Loucy (cell line): ENCODE results near the gene TAS2R46.

Experiments used
- H2AFZ ChIP-seq: fragments of 200-600 bp; sonication (generic); 2 replicates; pipeline ENCODE4 v1.6.0; 2016; ENCODE audit warnings: antibody characterized with exemption, mild to moderate bottlenecking, low read length, moderate library complexity
- H3F3A ChIP-seq: fragments of 200-600 bp; 2 replicates; pipeline ENCODE4 v1.6.0; 2016; ENCODE audit warnings: antibody characterized with exemption, low read depth, mild to moderate bottlenecking
- H3K27me3 ChIP-seq: fragments of 200-600 bp; sonication (generic); 2 replicates; pipeline ENCODE4 v1.6.1; 2014; ENCODE audit warnings: low read length, mild to moderate bottlenecking; ENCODE audit not compliant: insufficient read depth, poor library complexity, severe bottlenecking
- H3K36me3 ChIP-seq: fragments of 200-600 bp; sonication (generic); 2 replicates; pipeline ENCODE4 v1.6.1; 2016; ENCODE audit warnings: low read length; ENCODE audit not compliant: insufficient read depth
- H3K4me1 ChIP-seq: fragments of 200-600 bp; sonication (generic); 2 replicates; pipeline ENCODE4 v1.5.1; 2014; ENCODE audit warnings: low read length, mild to moderate bottlenecking; ENCODE audit not compliant: insufficient read depth, poor library complexity, severe bottlenecking
- H3K4me2 ChIP-seq: fragments of 200-600 bp; sonication (generic); 2 replicates; pipeline ENCODE4 v1.6.0; 2014; ENCODE audit warnings: antibody characterized with exemption, low read length, low read depth, mild to moderate bottlenecking; ENCODE audit not compliant: poor library complexity, severe bottlenecking
- H3K4me3 ChIP-seq: fragments of 200-600 bp; sonication (generic); 2 replicates; pipeline ENCODE4 v1.5.1; 2014; ENCODE audit warnings: low read length, mild to moderate bottlenecking, mixed read lengths; ENCODE audit not compliant: poor library complexity, severe bottlenecking
- H3K79me2 ChIP-seq: fragments of 200-600 bp; sonication (generic); 2 replicates; pipeline ENCODE4 v1.6.1; 2014; ENCODE audit warnings: low read length; ENCODE audit not compliant: insufficient read depth
- H3K9ac ChIP-seq: fragments of 200-600 bp; sonication (generic); 2 replicates; pipeline ENCODE4 v1.6.0; 2014; ENCODE audit warnings: mild to moderate bottlenecking, low read depth, low read length, moderate library complexity; ENCODE audit not compliant: poor library complexity, severe bottlenecking
- H3K9me2 ChIP-seq: fragments of 200-600 bp; sonication (generic); replicated peaks from 2 replicates; pipeline ENCODE4 v1.6.1; 2016; ENCODE audit warnings: low read depth, low read length, mixed read lengths
- H3K9me3 ChIP-seq: fragments of 200-600 bp; sonication (generic); 2 replicates; pipeline ENCODE4 v1.6.1; 2014; ENCODE audit warnings: mild to moderate bottlenecking, antibody characterized with exemption, low read length, low read depth; ENCODE audit not compliant: insufficient read depth
- H4K20me1 ChIP-seq: fragments of 200-600 bp; sonication (generic); 2 replicates; pipeline ENCODE4 v1.6.0; 2014; ENCODE audit warnings: antibody characterized with exemption, low read length, mild to moderate bottlenecking; ENCODE audit not compliant: insufficient read depth, poor library complexity, severe bottlenecking
- EZH2phosphoT487 ChIP-seq: fragments of 200-600 bp; IDR thresholded peaks from 2 replicates; pipeline ENCODE4 v1.6.1; 2018; ENCODE audit warnings: antibody characterized with exemption, mild to moderate bottlenecking, moderate library complexity, borderline replicate concordance
- TF ChIP-seq, protein P1 (sequence below): fragments of 200-600 bp; sonication (generic); conservative IDR thresholded peaks from 2 replicates; pipeline ENCODE4 v1.5.1; 2014; ENCODE audit warnings: mild to moderate bottlenecking, antibody characterized with exemption, low read length

Gene TAS2R46

GRCh38 chr12:11016937-11017336 lies 45.2 kb downstream of the TAS2R46 start:
- H3F3A ChIP-seq, result no peaks in the 10 kb centered on the region
- H3K27me3 ChIP-seq, result no peaks in the 10 kb centered on the region
- H3K79me2 ChIP-seq, result no peaks in the 10 kb centered on the region
- H4K20me1 ChIP-seq, result no peaks in the 10 kb centered on the region
- H3K4me1 ChIP-seq, result no peaks in the 10 kb centered on the region
- H2AFZ ChIP-seq, result no peak overlapping the region
- H3K9ac ChIP-seq, result no peak overlapping the region
- no peaks in the 10 kb centered on the region for H3K9me2 ChIP-seq
- no peak overlapping the region for H3K4me2 ChIP-seq
- TF ChIP-seq EZH2phosphoT487, result no peak
- TF ChIP-seq, protein P1, sequence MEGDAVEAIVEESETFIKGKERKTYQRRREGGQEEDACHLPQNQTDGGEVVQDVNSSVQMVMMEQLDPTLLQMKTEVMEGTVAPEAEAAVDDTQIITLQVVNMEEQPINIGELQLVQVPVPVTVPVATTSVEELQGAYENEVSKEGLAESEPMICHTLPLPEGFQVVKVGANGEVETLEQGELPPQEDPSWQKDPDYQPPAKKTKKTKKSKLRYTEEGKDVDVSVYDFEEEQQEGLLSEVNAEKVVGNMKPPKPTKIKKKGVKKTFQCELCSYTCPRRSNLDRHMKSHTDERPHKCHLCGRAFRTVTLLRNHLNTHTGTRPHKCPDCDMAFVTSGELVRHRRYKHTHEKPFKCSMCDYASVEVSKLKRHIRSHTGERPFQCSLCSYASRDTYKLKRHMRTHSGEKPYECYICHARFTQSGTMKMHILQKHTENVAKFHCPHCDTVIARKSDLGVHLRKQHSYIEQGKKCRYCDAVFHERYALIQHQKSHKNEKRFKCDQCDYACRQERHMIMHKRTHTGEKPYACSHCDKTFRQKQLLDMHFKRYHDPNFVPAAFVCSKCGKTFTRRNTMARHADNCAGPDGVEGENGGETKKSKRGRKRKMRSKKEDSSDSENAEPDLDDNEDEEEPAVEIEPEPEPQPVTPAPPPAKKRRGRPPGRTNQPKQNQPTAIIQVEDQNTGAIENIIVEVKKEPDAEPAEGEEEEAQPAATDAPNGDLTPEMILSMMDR, result no peak
- no peak overlapping the region for H3K4me3 ChIP-seq
- no peaks in the 10 kb centered on the region for H3K36me3 ChIP-seq
- no peaks in the 10 kb centered on the region for H3K9me3 ChIP-seq

DNA sequence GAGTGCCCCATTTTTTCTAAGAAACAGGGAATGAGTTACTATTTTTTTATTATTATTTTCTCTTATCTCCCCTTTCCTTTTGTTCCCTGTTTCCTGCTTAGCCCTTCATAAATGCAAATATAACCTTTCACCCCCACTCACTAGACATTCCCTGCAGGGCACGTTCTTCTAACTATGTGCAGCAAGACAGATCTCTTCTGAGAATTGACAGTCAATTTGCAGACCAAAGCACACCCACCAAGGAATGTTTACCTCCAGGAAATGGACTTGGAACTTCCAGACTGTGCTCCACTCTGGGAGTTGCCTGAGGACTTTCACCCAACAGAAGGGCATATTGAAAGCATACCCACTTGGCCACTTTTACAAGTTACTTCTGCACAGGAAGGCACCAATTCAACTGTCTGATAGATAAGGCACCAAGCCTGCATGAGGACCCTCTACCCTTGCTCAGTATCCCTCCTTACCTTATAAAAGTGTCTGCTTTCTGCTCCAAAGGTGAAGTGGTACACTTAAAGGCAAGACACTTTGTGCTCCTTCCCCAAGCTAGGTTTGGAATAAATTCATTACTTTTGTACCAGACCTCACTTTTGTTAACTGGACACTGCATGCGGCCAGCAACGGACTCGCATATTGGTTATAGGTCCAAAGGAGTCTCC lies 46.2 kb downstream of the TAS2R46 start:
- H3K27me3 ChIP-seq, result no peaks in the 10 kb centered on the region
- no peaks in the 10 kb centered on the region for H3F3A ChIP-seq
- H3K9me3 ChIP-seq, result no peaks in the 10 kb centered on the region
- H3K36me3 ChIP-seq, result no peaks in the 10 kb centered on the region
- H4K20me1 ChIP-seq, result no peaks in the 10 kb centered on the region
- H3K4me2 ChIP-seq, result no peak overlapping the region
- H3K4me1 ChIP-seq, result no peaks in the 10 kb centered on the region
- no peak overlapping the region for H2AFZ ChIP-seq
- H3K4me3 ChIP-seq, result no peak overlapping the region
- no peak overlapping the region for H3K9ac ChIP-seq
- no peaks in the 10 kb centered on the region for H3K9me2 ChIP-seq
- TF ChIP-seq, protein P1, result no peak
- TF ChIP-seq EZH2phosphoT487, result no peak
- no peaks in the 10 kb centered on the region for H3K79me2 ChIP-seq

DNA sequence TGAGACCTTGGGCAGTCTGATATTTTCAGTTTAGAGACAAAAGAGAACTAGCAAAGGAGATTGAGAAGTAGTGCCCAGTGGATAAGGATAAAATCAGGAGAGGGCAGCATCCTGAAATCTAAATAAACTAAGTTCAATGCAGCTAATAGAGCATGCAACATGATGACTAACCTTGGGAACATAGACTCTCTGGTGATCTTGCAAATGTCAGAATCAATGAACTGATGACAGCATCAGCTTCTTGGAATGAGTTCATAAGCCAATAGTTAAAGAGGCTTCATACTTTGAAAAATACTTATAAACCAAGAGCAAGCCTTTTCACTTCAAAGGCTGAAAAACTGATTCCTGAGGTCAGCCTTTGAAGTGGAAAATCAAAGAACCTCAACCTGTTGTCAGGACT lies 47.9 kb downstream of the TAS2R46 start:
- Histone ChIP-seq H3F3A (no peaks in the 10 kb centered on the region), H3K9ac (no peak overlapping the region), H2AFZ (no peak overlapping the region), H3K4me3 (no peak overlapping the region), H3K4me2 (no peak overlapping the region), H3K36me3 (no peaks in the 10 kb centered on the region), H3K27me3 (no peaks in the 10 kb centered on the region), H3K79me2 (no peaks in the 10 kb centered on the region), H3K9me2 (no peaks in the 10 kb centered on the region), H4K20me1 (no peaks in the 10 kb centered on the region), H3K9me3 (no peaks in the 10 kb centered on the region), H3K4me1 (no peaks in the 10 kb centered on the region)
- no peak for TF ChIP-seq EZH2phosphoT487
- TF ChIP-seq, protein P1, result no peak
